Activated naive CD4-positive, alpha-beta T cell treated with anti-CD3 and anti-CD28 coated beads for 36 hours (primary cell): ENCODE data around the gene HAUS6. TPM values are rescaled to one million over a fixed set of nuclear protein-coding genes. Genes with fewer than 3 reads are reported as not detected.

ENCODE experiments used
- CTCF ChIA-PET: fragments of 350-600 bp; sonication (Branson Sonifier 250); formaldehyde crosslinking; loops from one replicate; lab custom pipeline; 2021; ENCODE audit warnings: antibody characterized with exemption; lab: Charles Lee
- DNase-seq: peaks from one replicate; pipeline ENCODE4 v3.0.0-alpha.2; 2020
- H3K27ac Mint-ChIP-seq: one replicate; pipeline ENCODE4 v1.8.0; 2021; ENCODE audit warnings: mild to moderate bottlenecking, mixed read lengths
- H3K27me3 Mint-ChIP-seq: one replicate; pipeline ENCODE4 v1.8.0; 2021; ENCODE audit warnings: low read depth, mixed read lengths
- H3K36me3 Mint-ChIP-seq: one replicate; pipeline ENCODE4 v1.8.0; 2021; ENCODE audit warnings: low read depth, mixed read lengths
- H3K4me1 Mint-ChIP-seq: one replicate; pipeline ENCODE4 v1.8.0; 2021; ENCODE audit warnings: low read depth, mixed read lengths
- H3K4me3 Mint-ChIP-seq: one replicate; pipeline ENCODE4 v1.8.0; 2021; ENCODE audit warnings: mild to moderate bottlenecking, moderate library complexity, mixed read lengths
- H3K9me3 Mint-ChIP-seq: one replicate; pipeline ENCODE4 v1.8.0; 2021; ENCODE audit warnings: mixed read lengths
- intact Hi-C: fragments of 100-400 bp; cut with micrococcal nuclease; formaldehyde crosslinking; loops from one replicate; pipeline ENCODE4 v1.15.1; 2023
- total RNA-seq, 2 experiments: library from RNA; stranded (reverse); gene quantifications; one replicate each; pipeline ENCODE4 v1.2.3, GENCODE V29; 2021

Gene HAUS6
- total RNA-seq, 2 experiments from 2014 or later: 23.6 to 24.1 TPM

DNA sequence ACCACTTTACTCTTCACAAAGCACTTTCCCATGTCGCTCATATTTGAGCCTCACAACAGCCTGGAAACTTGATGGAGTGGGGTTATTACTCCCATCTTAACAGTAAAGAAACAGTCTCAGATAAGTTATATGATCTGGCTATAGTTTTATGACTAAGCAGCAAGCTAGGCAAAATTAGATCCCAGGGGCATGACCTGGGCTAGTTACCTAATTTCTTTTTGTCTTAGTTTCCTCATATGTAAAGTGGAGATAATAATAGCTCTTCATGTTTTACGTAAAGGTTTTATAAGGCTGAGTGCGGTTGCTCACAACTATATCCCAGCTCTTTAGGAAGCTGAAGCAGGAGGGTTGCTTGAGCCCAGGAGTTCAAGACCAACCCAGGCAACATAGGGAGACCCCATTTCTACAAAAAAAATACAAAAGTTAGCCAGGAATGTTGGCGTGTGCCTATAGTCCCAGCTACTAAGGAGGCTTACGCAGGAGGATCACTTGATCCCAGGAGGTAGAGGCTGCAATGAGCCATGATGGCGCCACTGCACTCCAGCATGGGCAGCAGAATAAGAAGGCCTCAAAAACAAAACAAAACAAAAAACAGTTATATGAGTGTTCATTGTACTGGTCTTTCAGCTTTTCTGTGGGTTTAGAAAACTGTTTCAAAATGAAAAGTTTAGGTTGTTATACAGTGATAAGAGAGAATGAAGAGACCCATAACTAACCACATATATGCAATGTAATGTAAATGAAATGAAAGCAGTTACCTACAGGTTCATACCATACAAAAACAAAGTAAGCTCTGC is 31.0 kb upstream of the HAUS6 start:
- Mint-ChIP-seq H3K36me3 (no peaks in the 10 kb centered on the region), H3K27ac (no peak overlapping the region), H3K4me1 (peaks cover 16% of the 10 kb centered on the region), H3K4me3 (no peak overlapping the region), H3K9me3 (no peaks in the 10 kb centered on the region), H3K27me3 (no peaks in the 10 kb centered on the region)
- intact Hi-C loops: no loop called here
- no peak for DNase-seq
- CTCF ChIA-PET: interaction anchor here (0.6 to 1.9 kb wide), 5 partner anchors 11 to 40 kb away, joined by 3 to 10 read pairs (median 3); no protein-coding TSS in a partner anchor

DNA sequence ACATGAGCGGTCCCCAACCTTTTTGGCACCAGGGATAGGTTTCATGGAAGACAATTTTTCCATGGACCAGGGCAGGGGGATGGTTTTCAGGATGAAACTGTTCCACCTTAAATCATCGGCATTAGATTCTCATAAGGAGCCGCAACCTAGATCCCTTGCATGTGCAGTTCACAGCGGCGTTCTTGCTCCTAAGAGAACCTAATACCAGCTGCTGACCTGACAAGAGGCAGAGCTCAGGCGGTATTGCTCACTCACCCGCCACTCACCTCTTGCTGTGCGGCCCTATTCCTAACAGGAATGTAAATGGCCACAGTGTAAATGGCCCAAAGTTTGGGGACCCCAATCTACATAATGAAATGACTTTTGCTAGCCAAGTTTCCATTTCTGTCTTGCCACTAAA is 27.7 kb upstream of the HAUS6 start:
- Mint-ChIP-seq H3K27me3 (no peaks in the 10 kb centered on the region), H3K4me1 (peaks cover 29% of the 10 kb centered on the region), H3K36me3 (peaks cover 9% of the 10 kb centered on the region), H3K27ac (no peak overlapping the region), H3K9me3 (no peaks in the 10 kb centered on the region), H3K4me3 (no peak overlapping the region)
- DNase-seq: no peak
- CTCF ChIA-PET: interaction anchor here (0.5 to 0.6 kb wide), 2 partner anchors 231 to 876 kb away, joined by 3 read pairs; no protein-coding TSS in a partner anchor
- intact Hi-C loops: no loop called here

DNA sequence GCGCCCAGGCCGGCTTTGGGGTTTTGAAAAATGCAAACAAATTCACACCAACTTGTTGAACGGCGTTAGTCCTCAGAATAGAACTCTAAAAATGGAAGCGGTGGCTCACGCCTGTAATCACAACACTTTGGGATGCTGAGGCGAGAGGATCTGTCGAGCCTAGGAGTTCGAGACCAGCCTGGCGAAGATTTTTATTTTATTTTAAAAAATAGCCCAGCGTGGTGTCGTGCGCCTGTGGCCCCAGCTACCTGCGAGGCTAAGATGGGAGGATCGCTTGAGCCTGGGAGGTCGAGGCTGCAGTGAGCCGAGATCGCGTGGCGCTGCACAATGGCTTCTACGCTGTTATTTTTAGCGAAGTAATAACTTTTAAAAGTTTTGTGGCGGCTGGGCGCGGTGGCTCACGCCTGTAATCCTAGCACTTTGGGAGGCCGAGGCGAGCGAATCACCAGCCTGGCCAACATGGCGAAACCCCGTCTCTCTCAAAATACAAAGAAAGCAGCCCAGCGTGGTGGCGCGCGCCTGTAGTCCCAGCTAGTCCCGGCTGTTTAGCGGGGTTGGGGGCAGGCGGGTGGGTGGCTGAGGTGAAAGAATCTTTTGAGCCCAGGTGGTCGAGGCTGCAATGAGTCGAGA is 25.3 kb upstream of the HAUS6 start:
- Mint-ChIP-seq H3K4me1 (peaks cover 53% of the 10 kb centered on the region), H3K27me3 (no peaks in the 10 kb centered on the region)

DNA sequence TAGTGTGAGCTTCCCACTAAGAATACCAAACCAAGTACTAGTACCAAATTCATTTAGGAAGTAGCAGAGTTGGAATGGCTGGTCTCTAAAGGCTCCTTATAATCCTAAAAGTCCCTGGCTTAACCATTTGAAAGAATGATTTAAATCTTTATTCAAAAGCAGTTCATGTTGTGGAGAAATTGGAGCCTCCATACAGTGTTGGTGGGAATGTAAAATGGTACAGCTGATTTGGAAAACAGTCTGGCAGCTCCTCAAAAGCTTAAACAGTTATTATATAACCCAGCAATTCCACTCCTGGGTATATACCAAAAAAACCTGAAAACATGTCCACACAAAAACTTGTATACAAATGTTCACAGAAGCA is 21.7 kb upstream of the HAUS6 start:
- CTCF ChIA-PET: interaction anchor here (0.6 to 1.8 kb wide), 5 partner anchors 31 to 1484 kb away, joined by 3 to 9 read pairs (median 4); no protein-coding TSS in a partner anchor
- intact Hi-C loops: loop anchor here (1.0 kb wide), 1 partner anchor 22 kb away; the partner anchor contains the start of gene HAUS6
- H3K36me3 Mint-ChIP-seq: peaks cover 41% of the 10 kb centered on the region

More for the DNA sequence above, 25.3 kb upstream of the HAUS6 start:
- peak overlapping the region; percentile 91 for H3K27ac Mint-ChIP-seq
- no peaks in the 10 kb centered on the region for H3K9me3 Mint-ChIP-seq
- peak overlapping the region; percentile 92 for H3K4me3 Mint-ChIP-seq
- DNase-seq: peak; percentile 45
- CTCF ChIA-PET: interaction anchor here (0.7 to 1.7 kb wide), 6 partner anchors 23 to 174 kb away, joined by 3 to 10 read pairs (median 4); partner anchors contain the start of gene RRAGA
- intact Hi-C loops: loop anchor here (1.0 kb wide), 7 partner anchors 33 to 252 kb away; partner anchors contain the start of genes DENND4C, RPS6 and RRAGA
- peaks cover 19% of the 10 kb centered on the region for H3K36me3 Mint-ChIP-seq

DNA sequence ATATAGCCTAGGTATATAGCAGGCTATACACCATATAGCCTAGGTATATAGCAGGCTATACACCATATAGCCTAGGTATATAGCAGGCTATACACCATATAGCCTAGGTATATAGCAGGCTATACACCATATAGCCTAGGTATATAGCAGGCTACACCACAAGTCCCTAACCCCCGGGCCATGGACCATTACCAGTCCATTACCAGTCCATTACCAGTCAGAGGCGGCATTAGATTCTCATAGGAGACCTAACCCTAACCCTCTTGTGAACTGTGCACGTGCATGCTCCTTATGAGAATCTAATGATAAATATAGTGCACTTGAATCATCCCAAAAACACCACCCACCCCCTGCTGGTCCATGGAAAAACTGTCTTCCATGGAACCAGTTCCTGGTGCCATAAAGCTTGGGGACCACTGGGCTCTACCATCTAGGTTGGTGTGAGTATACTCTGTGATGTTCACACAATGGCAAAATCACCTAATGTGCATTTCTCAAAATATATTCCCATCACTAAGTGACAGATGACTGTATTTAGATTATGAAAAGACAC is 19.9 kb upstream of the HAUS6 start:
- H3K27me3 Mint-ChIP-seq: no peaks in the 10 kb centered on the region
- no peak overlapping the region for H3K4me3 Mint-ChIP-seq
- intact Hi-C loops: no loop called here
- H3K36me3 Mint-ChIP-seq: peaks cover 53% of the 10 kb centered on the region
- no peak for DNase-seq
- CTCF ChIA-PET: interaction anchor here (0.5 to 1.1 kb wide), 4 partner anchors 37 to 361 kb away, joined by 3 to 6 read pairs (median 4); no protein-coding TSS in a partner anchor
- H3K9me3 Mint-ChIP-seq: no peaks in the 10 kb centered on the region
- peaks cover 40% of the 10 kb centered on the region for H3K4me1 Mint-ChIP-seq
- no peak overlapping the region for H3K27ac Mint-ChIP-seq

More for the DNA sequence above, 21.7 kb upstream of the HAUS6 start:
- Mint-ChIP-seq H3K4me1 (peaks cover 49% of the 10 kb centered on the region), H3K9me3 (no peaks in the 10 kb centered on the region), H3K4me3 (peak overlapping the region; percentile 12), H3K27me3 (no peaks in the 10 kb centered on the region), H3K27ac (peak overlapping the region; percentile 69)
- no peak for DNase-seq

DNA sequence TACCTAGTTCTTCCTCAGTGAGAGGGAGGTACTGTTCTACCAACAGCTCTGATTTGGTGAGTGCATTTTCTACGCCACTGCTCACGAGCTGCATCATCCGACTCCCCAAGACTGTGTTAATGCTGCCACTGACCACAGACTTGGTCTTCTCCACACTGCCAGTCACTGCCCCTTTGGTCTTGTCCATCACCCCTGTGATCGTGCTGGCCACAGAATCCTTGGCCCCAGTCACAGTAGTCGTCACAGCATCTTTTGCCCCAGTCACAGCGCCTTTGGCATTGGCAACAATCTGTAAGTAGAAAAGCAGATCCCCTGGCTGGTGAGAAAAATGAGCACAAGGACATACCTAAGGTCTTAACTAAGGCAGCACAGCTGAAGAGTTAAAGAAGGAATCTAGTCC is 18.2 kb upstream of the HAUS6 start:
- intact Hi-C loops: no loop called here
- H3K9me3 Mint-ChIP-seq: no peaks in the 10 kb centered on the region
- no peaks in the 10 kb centered on the region for H3K27me3 Mint-ChIP-seq
- DNase-seq: no peak
- CTCF ChIA-PET: interaction anchor here (1.9 kb wide), 1 partner anchor 9 kb away, joined by 4 read pairs; no protein-coding TSS in a partner anchor
- H3K4me1 Mint-ChIP-seq: peaks cover 33% of the 10 kb centered on the region
- H3K27ac Mint-ChIP-seq: no peak overlapping the region
- H3K36me3 Mint-ChIP-seq: peaks cover 58% of the 10 kb centered on the region
- no peak overlapping the region for H3K4me3 Mint-ChIP-seq

DNA sequence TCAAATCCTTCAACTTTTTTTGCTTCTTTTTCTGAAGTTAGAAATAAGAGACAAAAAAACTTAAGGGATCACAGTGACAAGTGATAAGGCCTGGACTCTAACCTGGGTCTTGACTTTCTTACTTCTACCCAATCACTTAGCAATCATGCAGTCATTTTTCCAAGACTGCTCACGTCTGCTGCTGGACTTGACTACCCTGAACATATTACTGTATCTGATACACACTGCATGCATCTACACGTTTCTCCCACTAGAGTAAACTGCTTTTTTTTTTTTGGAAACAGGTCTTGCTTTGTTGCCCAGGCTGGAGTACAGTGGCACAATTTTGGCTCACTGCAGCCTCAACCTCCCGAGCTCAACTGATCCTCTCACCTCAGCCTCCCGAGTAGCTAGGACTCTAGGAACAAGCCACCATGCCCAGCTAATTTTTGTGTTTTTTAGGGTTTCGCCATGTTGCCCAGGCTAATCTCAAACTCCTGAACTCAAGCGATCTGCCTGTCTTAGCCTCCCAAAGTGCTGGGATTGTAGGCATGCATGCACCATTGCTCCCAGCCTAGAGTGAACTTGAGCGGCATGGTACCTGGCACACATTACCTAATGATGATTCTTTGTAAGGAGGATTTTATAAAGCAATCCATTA is 17.2 kb upstream of the HAUS6 start:
- Mint-ChIP-seq H3K4me1 (peaks cover 24% of the 10 kb centered on the region), H3K4me3 (no peak overlapping the region), H3K27ac (no peak overlapping the region), H3K36me3 (peaks cover 59% of the 10 kb centered on the region), H3K27me3 (no peaks in the 10 kb centered on the region), H3K9me3 (no peaks in the 10 kb centered on the region)
- intact Hi-C loops: no loop called here
- DNase-seq: no peak
- CTCF ChIA-PET: interaction anchor here (0.9 to 1.9 kb wide), 3 partner anchors 8 to 54 kb away, joined by 3 to 4 read pairs (median 4); no protein-coding TSS in a partner anchor

DNA sequence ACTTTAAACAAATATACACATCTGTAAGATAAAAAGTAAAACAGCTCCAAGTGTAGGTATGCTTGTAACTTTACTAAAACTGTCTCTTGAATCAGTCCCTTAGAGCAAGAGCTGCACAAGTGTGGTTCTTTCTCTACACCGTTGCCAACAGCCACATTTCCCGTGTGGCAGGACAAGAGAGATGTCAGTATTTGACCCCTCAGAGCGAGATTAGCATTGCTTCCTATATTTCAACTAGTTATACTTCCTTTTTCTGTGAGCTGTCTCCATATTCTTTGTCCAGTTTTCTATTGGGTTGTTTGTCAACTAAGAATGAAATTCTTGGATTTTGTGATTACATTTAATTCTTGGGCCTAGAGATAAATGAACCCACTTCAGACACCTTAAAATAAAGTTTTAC is 16.5 kb upstream of the HAUS6 start:
- H3K27me3 Mint-ChIP-seq: no peaks in the 10 kb centered on the region
- H3K27ac Mint-ChIP-seq: no peak overlapping the region
- H3K4me1 Mint-ChIP-seq: peaks cover 17% of the 10 kb centered on the region
- no peak overlapping the region for H3K4me3 Mint-ChIP-seq
- intact Hi-C loops: no loop called here
- CTCF ChIA-PET: interaction anchor here (0.9 to 1.0 kb wide), 2 partner anchors 18 to 55 kb away, joined by 3 to 4 read pairs; no protein-coding TSS in a partner anchor
- DNase-seq: no peak
- H3K9me3 Mint-ChIP-seq: no peaks in the 10 kb centered on the region
- peaks cover 57% of the 10 kb centered on the region for H3K36me3 Mint-ChIP-seq

DNA sequence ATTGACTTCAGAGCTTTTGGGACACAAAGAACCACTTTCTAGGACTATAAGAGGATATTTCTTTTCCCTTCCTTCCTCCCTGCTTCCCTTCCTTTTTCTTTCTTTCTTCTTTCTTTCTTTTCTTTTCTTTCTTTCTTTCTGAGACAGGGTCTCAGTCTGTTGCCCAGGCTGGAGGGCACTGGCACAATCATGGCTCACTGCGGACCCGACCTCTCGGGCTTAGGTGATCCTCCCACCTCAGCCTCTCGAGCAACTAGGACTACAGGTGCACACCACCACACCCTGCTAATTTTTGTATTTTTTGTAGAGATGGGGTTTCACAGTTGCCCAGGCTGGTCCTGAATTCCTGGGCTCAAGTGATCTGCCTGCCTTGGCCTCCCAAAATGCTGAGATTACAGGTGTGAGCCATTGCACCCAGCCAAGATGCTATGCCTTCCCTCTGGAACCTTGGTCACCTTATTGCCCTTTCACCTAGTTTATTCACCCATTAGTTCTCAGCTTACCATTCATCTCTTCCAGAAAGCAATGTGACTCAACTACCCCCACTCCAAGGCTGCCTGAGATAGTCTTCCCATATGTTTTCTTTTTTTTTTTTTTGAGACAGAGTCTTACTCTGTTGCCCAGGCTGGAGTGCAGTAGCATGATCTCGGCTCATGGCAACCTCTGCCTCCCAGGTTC is 14.5 kb upstream of the HAUS6 start:
- intact Hi-C loops: no loop called here
- no peaks in the 10 kb centered on the region for H3K27me3 Mint-ChIP-seq
- peaks cover 46% of the 10 kb centered on the region for H3K36me3 Mint-ChIP-seq
- no peak for DNase-seq
- no peak overlapping the region for H3K4me3 Mint-ChIP-seq
- no peak overlapping the region for H3K27ac Mint-ChIP-seq
- no peaks in the 10 kb centered on the region for H3K4me1 Mint-ChIP-seq
- H3K9me3 Mint-ChIP-seq: no peaks in the 10 kb centered on the region
- CTCF ChIA-PET: interaction anchor here (1.1 kb wide), 1 partner anchor 9 kb away, joined by 3 read pairs; no protein-coding TSS in a partner anchor

DNA sequence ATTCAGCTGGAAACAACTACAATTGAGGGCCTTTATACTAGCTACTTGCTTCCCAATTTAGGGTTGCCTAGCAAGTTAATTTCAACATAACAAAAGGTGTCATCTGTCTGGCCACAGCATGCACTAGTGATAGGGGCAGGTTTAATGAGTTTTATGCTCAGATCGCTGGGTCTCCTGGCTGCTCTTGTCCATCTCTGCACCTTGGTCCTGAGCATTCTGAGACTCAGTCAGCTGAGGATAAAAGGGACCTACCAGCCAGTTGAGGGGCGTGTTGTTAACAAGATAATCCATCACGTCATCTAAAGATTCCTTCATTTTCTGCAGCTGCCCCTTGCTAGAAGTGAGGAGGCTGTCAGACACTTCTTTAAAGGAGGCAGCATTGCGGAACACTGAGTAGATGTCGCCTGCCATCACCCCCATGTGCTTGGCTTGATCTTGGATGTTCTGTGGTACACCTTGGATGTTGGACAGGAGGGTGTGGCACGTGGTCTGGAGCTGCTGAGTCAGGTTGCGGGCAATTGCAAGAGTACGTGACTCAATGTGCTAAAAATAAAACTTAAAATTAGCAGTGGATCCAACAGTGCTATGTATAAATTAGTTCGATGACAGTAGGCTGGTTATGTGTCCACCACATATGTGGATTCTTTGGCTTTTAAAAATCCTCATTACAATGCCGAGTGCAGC is 13.5 kb upstream of the HAUS6 start:
- no peak for DNase-seq
- Mint-ChIP-seq H3K4me1 (no peaks in the 10 kb centered on the region), H3K36me3 (peaks cover 44% of the 10 kb centered on the region), H3K4me3 (no peak overlapping the region), H3K27ac (no peak overlapping the region), H3K27me3 (no peaks in the 10 kb centered on the region), H3K9me3 (no peaks in the 10 kb centered on the region)
- CTCF ChIA-PET: no interaction called here
- intact Hi-C loops: no loop called here
